Stimulated activated CD4-positive, alpha-beta T cell treated with anti-CD3 and anti-CD28 coated beads, Interleukin-2, amount 100 ng/mL, for 48 hours (primary cell): ENCODE measurements around the gene CORO1C.

Experiments used
- DNase-seq, 2 donors: peaks; one replicate each; pipeline ENCODE4 v3.0.0-alpha.2; 2020

Gene CORO1C

GRCh38 chr12:108696111-108696995 lies 35.0 kb downstream of the CORO1C start:
- no peak for DNase-seq

DNA sequence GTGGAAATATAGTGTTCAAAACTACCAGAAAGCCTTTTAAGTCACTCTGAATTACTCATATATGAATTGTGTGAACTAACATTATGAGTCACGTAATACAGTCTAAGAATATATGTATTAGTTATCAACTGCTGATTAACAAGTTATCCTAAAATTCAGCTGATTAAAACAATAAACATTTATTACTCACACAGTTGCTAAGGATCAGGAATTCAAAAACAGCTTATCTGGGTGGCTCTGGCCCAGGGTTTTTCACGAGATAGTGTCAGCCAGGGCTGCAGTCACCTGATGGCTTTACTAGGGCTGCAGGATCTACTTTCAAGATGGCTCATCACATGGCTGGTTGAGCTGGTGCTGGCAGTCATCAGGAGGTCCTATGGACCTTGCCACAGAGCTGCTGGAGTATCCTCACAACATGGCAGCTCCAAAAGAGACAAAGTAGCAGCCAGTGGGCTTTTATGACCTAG lies 36.5 kb downstream of the CORO1C start:
- peak in 1 of 2 donors; percentile 23 for DNase-seq

GRCh38 chr12:108693751-108694150 lies 37.6 kb downstream of the CORO1C start:
- no peak for DNase-seq

DNA sequence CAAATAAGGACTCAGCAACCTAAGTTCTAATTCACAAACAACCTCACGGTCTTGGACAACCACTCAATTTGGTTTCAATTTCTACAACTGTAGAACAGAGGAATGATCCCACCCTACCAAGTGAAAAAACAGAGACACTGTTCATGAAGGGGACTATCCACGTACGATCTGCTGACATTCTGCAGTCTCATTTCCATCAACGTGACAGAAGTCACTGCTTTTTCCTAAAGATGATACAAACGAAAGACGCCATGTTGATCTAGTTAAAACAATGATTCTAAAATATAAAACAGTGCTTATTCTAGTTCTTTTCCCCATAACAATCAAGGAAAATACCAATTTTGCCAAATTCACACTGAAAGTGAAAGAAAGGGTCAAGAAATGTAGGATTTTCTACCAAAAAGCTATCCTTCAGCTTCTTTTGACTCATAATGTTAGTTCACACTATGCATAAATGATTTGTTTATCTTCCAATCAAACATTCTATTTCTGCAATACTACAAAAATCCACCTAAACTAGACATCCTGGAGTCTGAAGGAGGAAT lies 38.1 kb downstream of the CORO1C start:
- no peak for DNase-seq

GRCh38 chr12:108691998-108692808 lies 39.1 kb downstream of the CORO1C start:
- no peak for DNase-seq

DNA sequence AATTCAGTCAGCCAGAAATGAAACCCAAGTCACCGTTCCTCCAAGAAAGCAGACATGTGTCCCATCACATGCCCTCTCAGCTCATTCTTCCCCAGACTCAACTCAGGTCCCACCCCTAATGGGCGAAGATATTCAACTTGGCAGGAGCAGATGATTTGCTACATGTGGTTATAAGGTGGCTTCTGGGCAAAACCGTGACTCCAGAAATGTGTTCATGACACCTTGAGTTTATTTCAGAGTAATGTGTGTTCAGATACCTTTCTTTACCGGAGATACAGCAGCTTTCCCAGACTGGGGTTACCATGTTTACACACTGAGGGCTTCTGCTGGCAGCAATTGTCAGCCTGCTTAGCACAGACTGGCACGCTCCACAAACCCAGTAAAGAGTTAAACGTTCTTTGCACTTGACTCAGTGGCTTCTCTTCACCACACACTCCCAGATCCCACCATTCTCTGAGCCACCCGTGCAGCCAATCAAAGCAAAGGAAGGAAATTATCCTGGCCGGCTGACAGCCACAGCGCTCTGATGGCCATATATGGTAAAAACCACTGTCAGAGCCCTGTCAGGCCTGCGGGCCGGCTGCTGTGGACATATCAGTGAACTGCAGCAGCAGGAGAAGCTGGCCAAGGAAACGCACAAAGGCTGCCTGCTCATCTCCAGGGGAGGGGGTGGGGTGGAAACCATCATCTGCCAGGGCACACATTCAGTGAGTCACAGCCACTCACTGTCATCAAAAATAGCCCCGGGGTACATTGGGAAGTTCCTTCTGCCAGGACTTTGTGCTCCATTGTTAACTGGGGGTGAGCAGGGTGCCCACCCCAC lies 39.9 kb downstream of the CORO1C start:
- DNase-seq, result peak; percentile 69 to 70

GRCh38 chr12:108690542-108691174 lies 40.7 kb downstream of the CORO1C start:
- DNase-seq, result no peak

- DNase-seq, result no peak
These were observed 41.2 kb downstream of the CORO1C start for GRCh38 chr12:108690191-108690518.

DNA sequence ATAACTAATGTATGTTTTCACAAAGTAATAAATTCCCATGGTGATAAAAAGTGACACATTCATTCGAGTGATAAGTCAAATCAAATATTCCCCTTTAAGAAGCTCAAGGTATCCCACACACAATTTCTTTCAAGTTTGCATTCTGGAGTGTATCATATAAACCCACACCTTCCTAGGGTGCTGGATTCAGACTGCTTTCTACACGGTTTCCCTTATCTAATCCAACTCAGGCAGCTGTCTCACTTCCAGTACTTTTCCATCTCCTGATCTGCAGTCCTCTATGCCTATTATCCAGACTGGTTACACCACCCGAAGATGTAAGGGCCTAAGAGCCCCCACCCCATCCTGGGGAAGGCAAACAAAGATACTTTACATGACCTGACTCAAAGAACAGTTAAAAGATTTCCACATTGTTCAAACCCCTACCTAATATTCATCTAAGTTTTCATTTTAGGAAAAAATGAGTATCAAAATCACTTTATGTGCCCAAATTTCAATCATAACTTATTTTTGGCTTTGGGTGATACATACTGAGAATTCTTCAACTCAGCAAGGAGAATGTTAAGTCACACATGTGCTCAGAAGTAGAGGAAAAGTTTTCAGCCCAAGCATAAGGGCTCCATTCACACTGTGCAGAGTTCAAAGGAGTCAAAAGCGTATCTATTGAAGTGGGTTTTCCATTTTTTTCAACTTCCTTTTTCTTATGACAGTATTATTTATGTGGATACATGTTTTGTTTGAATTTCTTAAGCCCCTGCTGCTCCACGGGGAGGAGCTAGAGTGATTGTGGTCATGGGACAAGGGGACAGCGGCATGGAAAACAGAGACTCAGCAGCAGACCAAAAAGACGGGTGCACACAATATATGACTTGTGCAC lies 41.8 kb downstream of the CORO1C start:
- DNase-seq, result peak; percentile 30 to 41

DNA sequence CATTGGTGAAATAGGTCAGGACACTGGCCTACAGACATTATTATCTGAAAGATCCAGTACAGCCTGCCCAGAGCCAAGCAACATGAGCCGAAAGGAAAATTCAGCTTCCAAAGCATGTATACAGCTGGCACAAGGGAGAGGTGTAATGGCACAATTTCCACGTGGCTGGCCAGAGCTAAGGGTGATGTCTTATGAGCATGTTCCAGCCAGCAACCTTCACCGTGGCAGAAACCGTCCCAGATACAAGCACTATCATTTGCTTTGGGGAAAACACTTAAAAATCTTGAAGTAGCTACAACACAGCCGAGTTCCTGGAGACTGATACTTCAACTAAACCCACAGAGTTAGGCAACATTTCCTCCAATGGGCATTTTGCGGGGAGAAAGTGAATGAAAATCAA lies 44.5 kb downstream of the CORO1C start:
- no peak for DNase-seq

- DNase-seq, result no peak
These were observed 45.7 kb downstream of the CORO1C start for GRCh38 chr12:108685469-108686260.

- no peak for DNase-seq
These were observed 47.3 kb downstream of the CORO1C start for GRCh38 chr12:108683906-108684556.

- no peak for DNase-seq
These were observed 50.0 kb downstream of the CORO1C start for GRCh38 chr12:108681317-108681716.

- no peak for DNase-seq
These were observed 52.1 kb downstream of the CORO1C start for GRCh38 chr12:108679106-108679681.

DNA sequence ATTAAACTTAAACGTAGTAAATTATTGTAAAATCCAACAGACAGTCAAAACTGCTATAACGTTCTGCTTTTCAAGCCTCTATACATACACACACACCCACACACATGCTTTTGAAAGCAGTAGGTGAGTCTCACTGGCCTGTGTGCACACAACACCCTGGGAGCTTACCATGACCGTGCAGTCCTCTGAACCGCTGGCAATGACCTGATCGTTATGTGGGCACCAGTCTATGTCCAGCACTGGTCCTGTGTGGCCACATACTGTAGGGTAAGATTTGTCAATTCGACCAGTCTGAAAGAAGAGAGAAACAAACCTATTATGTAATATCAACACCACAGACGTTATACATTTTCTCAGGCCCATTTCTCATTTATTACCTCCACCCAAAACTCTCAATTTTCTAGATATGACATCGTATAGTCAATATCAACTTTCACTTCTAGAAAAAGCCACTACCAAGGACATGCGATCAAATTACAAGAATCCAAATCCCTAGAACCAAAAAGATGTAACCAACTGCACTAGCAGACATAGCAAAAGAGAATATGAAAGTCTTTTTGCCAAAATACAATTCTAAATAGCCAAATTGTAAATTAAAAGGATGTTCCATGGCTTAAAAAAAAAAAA lies 53.1 kb downstream of the CORO1C start:
- DNase-seq, result no peak

- DNase-seq, result no peak
These were observed 53.9 kb downstream of the CORO1C start for GRCh38 chr12:108677381-108677780.

- DNase-seq, result no peak
These were observed 54.6 kb downstream of the CORO1C start for GRCh38 chr12:108676707-108677106.

GRCh38 chr12:108675792-108676191 lies 55.5 kb downstream of the CORO1C start:
- DNase-seq, result no peak

- DNase-seq, result no peak
These were observed 59.3 kb downstream of the CORO1C start for GRCh38 chr12:108672054-108672453.
